ENCODE data around the gene CADPS2. TPM values are rescaled to one million over a fixed set of nuclear protein-coding genes. Genes with fewer than 3 reads are reported as not detected.

Gene CADPS2
- total and polyA plus RNA-seq, 4 donors = 5.6 to 41.1 (median 11.0) TPM

DNA sequence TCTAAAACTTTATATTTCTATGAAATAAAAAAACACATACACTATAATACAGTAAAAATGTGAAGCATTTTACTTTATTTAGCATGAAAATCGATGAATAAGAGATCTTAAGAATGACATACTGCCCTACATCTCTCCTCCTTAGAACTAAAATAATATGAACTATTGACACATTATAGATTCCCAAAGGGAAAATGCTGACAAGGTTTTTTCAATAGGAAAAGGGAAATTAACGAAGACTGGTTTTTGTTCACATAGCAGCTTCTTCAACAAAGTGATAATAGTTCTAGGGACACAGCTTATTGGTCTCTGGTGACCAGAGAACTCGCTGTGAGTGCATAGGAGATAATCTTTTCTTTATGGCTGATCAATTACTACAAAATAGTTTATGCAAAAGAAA is 523.8 kb downstream of the CADPS2 start:
- 89% methylated on average over 3 of the region's 3 CpGs for WGBS
- H3K9me3 ChIP-seq (ENCODE audit: control insufficient read depth in 4 of 4, low read length in 3 of 4) = no peaks in the 10 kb centered on the region
- TF ChIP-seq FOXA2 (IDR thresholded peaks at IDR 0.05) (no peak), NR2F2 (IDR thresholded peaks at IDR 0.05) (no peak), GABPA (IDR thresholded peaks at IDR 0.05 in 1 of 2, conservative IDR thresholded peaks at IDR 0.05 in 1 of 2) (no peak), FOXA1 (IDR thresholded peaks at IDR 0.05) (no peak), RAD21 (IDR thresholded peaks at IDR 0.05) (no peak), YY1 (IDR thresholded peaks at IDR 0.05) (no peak), SP1 (IDR thresholded peaks at IDR 0.05) (no peak), JUND (IDR thresholded peaks at IDR 0.05) (no peak), EGR1 (IDR thresholded peaks at IDR 0.05; ENCODE audit: low read depth in 2 of 2) (no peak), HNF4A (conservative IDR thresholded peaks at IDR 0.05) (no peak), RXRA (IDR thresholded peaks at IDR 0.05) (no peak), TAF1 (conservative IDR thresholded peaks at IDR 0.05) (no peak), HNF4G (IDR thresholded peaks at IDR 0.05) (no peak)
- TF ChIP-seq, protein P1, sequence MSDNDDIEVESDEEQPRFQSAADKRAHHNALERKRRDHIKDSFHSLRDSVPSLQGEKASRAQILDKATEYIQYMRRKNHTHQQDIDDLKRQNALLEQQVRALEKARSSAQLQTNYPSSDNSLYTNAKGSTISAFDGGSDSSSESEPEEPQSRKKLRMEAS (IDR thresholded peaks at IDR 0.05) = no peak
- TF ChIP-seq, protein P2, sequence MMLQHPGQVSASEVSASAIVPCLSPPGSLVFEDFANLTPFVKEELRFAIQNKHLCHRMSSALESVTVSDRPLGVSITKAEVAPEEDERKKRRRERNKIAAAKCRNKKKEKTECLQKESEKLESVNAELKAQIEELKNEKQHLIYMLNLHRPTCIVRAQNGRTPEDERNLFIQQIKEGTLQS (IDR thresholded peaks at IDR 0.05) = no peak
- TF ChIP-seq, protein P3, sequence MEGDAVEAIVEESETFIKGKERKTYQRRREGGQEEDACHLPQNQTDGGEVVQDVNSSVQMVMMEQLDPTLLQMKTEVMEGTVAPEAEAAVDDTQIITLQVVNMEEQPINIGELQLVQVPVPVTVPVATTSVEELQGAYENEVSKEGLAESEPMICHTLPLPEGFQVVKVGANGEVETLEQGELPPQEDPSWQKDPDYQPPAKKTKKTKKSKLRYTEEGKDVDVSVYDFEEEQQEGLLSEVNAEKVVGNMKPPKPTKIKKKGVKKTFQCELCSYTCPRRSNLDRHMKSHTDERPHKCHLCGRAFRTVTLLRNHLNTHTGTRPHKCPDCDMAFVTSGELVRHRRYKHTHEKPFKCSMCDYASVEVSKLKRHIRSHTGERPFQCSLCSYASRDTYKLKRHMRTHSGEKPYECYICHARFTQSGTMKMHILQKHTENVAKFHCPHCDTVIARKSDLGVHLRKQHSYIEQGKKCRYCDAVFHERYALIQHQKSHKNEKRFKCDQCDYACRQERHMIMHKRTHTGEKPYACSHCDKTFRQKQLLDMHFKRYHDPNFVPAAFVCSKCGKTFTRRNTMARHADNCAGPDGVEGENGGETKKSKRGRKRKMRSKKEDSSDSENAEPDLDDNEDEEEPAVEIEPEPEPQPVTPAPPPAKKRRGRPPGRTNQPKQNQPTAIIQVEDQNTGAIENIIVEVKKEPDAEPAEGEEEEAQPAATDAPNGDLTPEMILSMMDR (IDR thresholded peaks at IDR 0.05; ENCODE audit: low read depth, low read length, missing input control) = no peak
- TF ChIP-seq, protein P4, sequence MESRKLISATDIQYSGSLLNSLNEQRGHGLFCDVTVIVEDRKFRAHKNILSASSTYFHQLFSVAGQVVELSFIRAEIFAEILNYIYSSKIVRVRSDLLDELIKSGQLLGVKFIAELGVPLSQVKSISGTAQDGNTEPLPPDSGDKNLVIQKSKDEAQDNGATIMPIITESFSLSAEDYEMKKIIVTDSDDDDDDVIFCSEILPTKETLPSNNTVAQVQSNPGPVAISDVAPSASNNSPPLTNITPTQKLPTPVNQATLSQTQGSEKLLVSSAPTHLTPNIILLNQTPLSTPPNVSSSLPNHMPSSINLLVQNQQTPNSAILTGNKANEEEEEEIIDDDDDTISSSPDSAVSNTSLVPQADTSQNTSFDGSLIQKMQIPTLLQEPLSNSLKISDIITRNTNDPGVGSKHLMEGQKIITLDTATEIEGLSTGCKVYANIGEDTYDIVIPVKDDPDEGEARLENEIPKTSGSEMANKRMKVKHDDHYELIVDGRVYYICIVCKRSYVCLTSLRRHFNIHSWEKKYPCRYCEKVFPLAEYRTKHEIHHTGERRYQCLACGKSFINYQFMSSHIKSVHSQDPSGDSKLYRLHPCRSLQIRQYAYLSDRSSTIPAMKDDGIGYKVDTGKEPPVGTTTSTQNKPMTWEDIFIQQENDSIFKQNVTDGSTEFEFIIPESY (IDR thresholded peaks at IDR 0.05) = no peak
- TF ChIP-seq, protein P5, sequence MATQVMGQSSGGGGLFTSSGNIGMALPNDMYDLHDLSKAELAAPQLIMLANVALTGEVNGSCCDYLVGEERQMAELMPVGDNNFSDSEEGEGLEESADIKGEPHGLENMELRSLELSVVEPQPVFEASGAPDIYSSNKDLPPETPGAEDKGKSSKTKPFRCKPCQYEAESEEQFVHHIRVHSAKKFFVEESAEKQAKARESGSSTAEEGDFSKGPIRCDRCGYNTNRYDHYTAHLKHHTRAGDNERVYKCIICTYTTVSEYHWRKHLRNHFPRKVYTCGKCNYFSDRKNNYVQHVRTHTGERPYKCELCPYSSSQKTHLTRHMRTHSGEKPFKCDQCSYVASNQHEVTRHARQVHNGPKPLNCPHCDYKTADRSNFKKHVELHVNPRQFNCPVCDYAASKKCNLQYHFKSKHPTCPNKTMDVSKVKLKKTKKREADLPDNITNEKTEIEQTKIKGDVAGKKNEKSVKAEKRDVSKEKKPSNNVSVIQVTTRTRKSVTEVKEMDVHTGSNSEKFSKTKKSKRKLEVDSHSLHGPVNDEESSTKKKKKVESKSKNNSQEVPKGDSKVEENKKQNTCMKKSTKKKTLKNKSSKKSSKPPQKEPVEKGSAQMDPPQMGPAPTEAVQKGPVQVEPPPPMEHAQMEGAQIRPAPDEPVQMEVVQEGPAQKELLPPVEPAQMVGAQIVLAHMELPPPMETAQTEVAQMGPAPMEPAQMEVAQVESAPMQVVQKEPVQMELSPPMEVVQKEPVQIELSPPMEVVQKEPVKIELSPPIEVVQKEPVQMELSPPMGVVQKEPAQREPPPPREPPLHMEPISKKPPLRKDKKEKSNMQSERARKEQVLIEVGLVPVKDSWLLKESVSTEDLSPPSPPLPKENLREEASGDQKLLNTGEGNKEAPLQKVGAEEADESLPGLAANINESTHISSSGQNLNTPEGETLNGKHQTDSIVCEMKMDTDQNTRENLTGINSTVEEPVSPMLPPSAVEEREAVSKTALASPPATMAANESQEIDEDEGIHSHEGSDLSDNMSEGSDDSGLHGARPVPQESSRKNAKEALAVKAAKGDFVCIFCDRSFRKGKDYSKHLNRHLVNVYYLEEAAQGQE (IDR thresholded peaks at IDR 0.05) = no peak

More for the DNA sequence above, 523.8 kb downstream of the CADPS2 start:
- no peak for DNase-seq (ENCODE audit: low spot score)
- no peaks in the 10 kb centered on the region for H3K4me1 ChIP-seq (ENCODE audit: control insufficient read depth in 4 of 4, insufficient read depth in 4 of 4, low read length in 3 of 4)
- H3K36me3 ChIP-seq (ENCODE audit: control insufficient read depth in 4 of 4, insufficient read depth in 3 of 4, low read depth in 1 of 4, low read length in 3 of 4) = no peaks in the 10 kb centered on the region
- H3K27ac ChIP-seq (ENCODE audit: low read depth in 1 of 2, low read length in 2 of 2) = no peak overlapping the region
- no peak overlapping the region for H3K4me3 ChIP-seq (ENCODE audit: low read depth in 1 of 3, low read length in 3 of 3)
- no peak overlapping the region for H3K9ac ChIP-seq (ENCODE audit: low read depth in 1 of 2, low read length in 2 of 2)
- H3K27me3 ChIP-seq (ENCODE audit: control insufficient read depth in 4 of 4, insufficient read depth in 4 of 4, low read length in 3 of 4) = no peaks in the 10 kb centered on the region

Measured in liver (tissue), 9 donors.